K562 (cell line): ENCODE data around the gene OPRL1. TPM values are rescaled to one million over a fixed set of nuclear protein-coding genes. Genes with fewer than 3 reads are reported as not detected.

Experiments
- ATAC-seq: fragments of 200-7000 bp; cut with Tn5 transposase; 3 replicates; pipeline ENCODE4 v1.9.1; 2020; ENCODE audit warnings: moderate library complexity
- BruUV-seq: library from RNA; stranded (reverse); fragments of 400-500 nt; replicated peaks from 2 replicates; lab custom pipeline; 2021; lab: Mats Ljungman, UMichigan
- CTCF ChIA-PET: fragments of 300-600 bp; formaldehyde crosslinking; extraction: SDS; loops from one replicate; lab custom pipeline; 2021; ENCODE audit warnings: low intra/inter-chr PET ratio; lab: Yijun Ruan, JAX
- POLR2A ChIA-PET: fragments of 300-600, 350-650 bp; sonication (Branson Sonifier 250); formaldehyde crosslinking; extraction: SDS; loops from one replicate; lab custom pipeline; 2021; ENCODE audit warnings: antibody characterized with exemption, inconsistent platforms; lab: Yijun Ruan, JAX
- DNase-seq, 4 experiments: peaks; one replicate each; pipeline versions ENCODE4 v3.0.0 to v3.0.0-alpha.2; 2011 to 2018; ENCODE audit warnings: low spot score in 3 of 4, mixed read lengths in 3 of 4; ENCODE audit errors: extremely low read depth in 1 of 4
- FAIRE-seq: peaks from 2 replicates; lab custom pipeline; 2011; peaks lifted over from hg19 to GRCh38; lab: Jason Lieb, UNC
- H2AFZ ChIP-seq: 2 replicates; pipeline ENCODE4 v1.6.0; 2011; ENCODE audit warnings: low read depth, low read length, control low read depth, inconsistent platforms
- H3K27ac ChIP-seq: fragments of 200-600 bp; 3 replicates; pipeline ENCODE4 v1.8.0; 2011; ENCODE audit warnings: low read depth, mild to moderate bottlenecking, control low read depth, inconsistent platforms, low read length, moderate library complexity, mixed read lengths; ENCODE audit errors: extremely low read depth
- H3K27me3 ChIP-seq, 2 experiments: fragments of 300-600 bp in 1 of 2; 2 replicates in 1 of 2; 3 replicates in 1 of 2; pipeline versions ENCODE4 v1.6.0 to v1.8.0; 2011; ENCODE audit warnings: inconsistent platforms in 2 of 2, low read length in 2 of 2, mild to moderate bottlenecking in 1 of 2, mixed read lengths in 1 of 2, moderate library complexity in 1 of 2; ENCODE audit not compliant: control insufficient read depth in 2 of 2, insufficient read depth in 2 of 2
- H3K36me3 ChIP-seq: fragments of 300-600 bp; 3 replicates; pipeline ENCODE4 v1.8.0; 2011; ENCODE audit warnings: mild to moderate bottlenecking, low read length, inconsistent platforms; ENCODE audit not compliant: control insufficient read depth, insufficient read depth
- H3K4me1 ChIP-seq, 2 experiments: fragments of 200-600 bp in 1 of 2; replicated peaks in 1 of 2; 2 replicates in 1 of 2; 3 replicates in 1 of 2; pipeline versions ENCODE4 v1.5.1 to v1.8.0; 2011; ENCODE audit warnings: inconsistent platforms in 2 of 2, low read length in 2 of 2, mild to moderate bottlenecking in 1 of 2, mixed read lengths in 1 of 2, moderate library complexity in 1 of 2; ENCODE audit not compliant: control insufficient read depth in 2 of 2, insufficient read depth in 2 of 2
- H3K4me2 ChIP-seq: 2 replicates; pipeline ENCODE4 v1.6.1; 2011; ENCODE audit warnings: low read length, control low read depth, inconsistent platforms, mixed read lengths; ENCODE audit not compliant: insufficient read depth
- H3K4me3 ChIP-seq: fragments of 200-600 bp; sonication (generic), shearing (Covaris generic); 2 replicates; pipeline ENCODE4 v1.5.1; 2016; ENCODE audit warnings: control low read depth, inconsistent platforms
- H3K79me2 ChIP-seq: fragments of 200-600 bp; 3 replicates; pipeline ENCODE4 v1.8.0; 2011; ENCODE audit warnings: low read length, inconsistent platforms; ENCODE audit not compliant: control insufficient read depth, insufficient read depth
- H3K9ac ChIP-seq, 2 experiments: 2 replicates each; pipeline versions ENCODE4 v1.6.0 to v1.6.1; 2011; ENCODE audit warnings: low read depth in 2 of 2, low read length in 2 of 2, control low read depth in 1 of 2, inconsistent platforms in 1 of 2, mild to moderate bottlenecking in 1 of 2, mixed read lengths in 1 of 2; ENCODE audit not compliant: insufficient read depth in 1 of 2
- H3K9me1 ChIP-seq: one replicate; pipeline ENCODE4 v1.6.0; 2011; ENCODE audit warnings: inconsistent platforms, mild to moderate bottlenecking, low read length, moderate library complexity; ENCODE audit not compliant: control insufficient read depth, insufficient read depth
- H3K9me3 ChIP-seq: replicated peaks from 2 replicates; pipeline ENCODE4 v1.5.1; 2011; ENCODE audit warnings: low read depth, low read length, inconsistent platforms; ENCODE audit not compliant: control insufficient read depth, insufficient read depth
- H4K20me1 ChIP-seq: replicated peaks from 2 replicates; pipeline ENCODE4 v1.6.1; 2011; ENCODE audit warnings: low read length, inconsistent platforms, mixed read lengths; ENCODE audit not compliant: control insufficient read depth, insufficient read depth
- BRD4 ChIP-seq: fragments of 200-600 bp; sonication (generic); IDR thresholded peaks from 2 replicates; pipeline ENCODE4 v1.6.1; 2017; ENCODE audit warnings: inconsistent platforms
- HMGN3 ChIP-seq: IDR thresholded peaks from 2 replicates; pipeline ENCODE4 v1.6.1; 2011; ENCODE audit warnings: borderline replicate concordance, low read depth, mild to moderate bottlenecking, mixed read lengths, low read length; ENCODE audit not compliant: insufficient read length; ENCODE audit errors: extremely low read depth
- PCBP1 ChIP-seq: fragments of 200-400 bp; formaldehyde crosslinking; IDR thresholded peaks from 2 replicates; pipeline ENCODE4 v1.6.1; 2018; ENCODE audit warnings: mild to moderate bottlenecking, low read depth, low read length; ENCODE audit not compliant: poor library complexity, severe bottlenecking
- POLR2G ChIP-seq: fragments of 200-400 bp; formaldehyde crosslinking; IDR thresholded peaks from 2 replicates; pipeline ENCODE4 v1.6.1; 2017; ENCODE audit warnings: low read depth, mild to moderate bottlenecking, antibody characterized with exemption, low read length, moderate library complexity
- ZBTB7A ChIP-seq: IDR thresholded peaks from 2 replicates; pipeline ENCODE4 v1.6.1; 2011; ENCODE audit warnings: low read depth, mild to moderate bottlenecking, low read length, moderate library complexity, borderline replicate concordance; ENCODE audit not compliant: control insufficient read depth
- WGBS: fragments of 100-300 bp; shearing (Covaris generic); methylation state at CpG from one replicate; pipeline ENCODE4 v1.1.6; 2016; ENCODE audit warnings: low coverage, mixed read lengths; ENCODE audit not compliant: insufficient coverage; ENCODE audit errors: missing lambda C conversion rate; 5-methylcytosine and 5-hydroxymethylcytosine counted together
- in situ Hi-C: fragments of 300-500 bp; cut with MboI; formaldehyde crosslinking; loops from 4 replicates; pipeline ENCODE4 v1.15.0; 2018; ENCODE audit warnings: inconsistent platforms, mixed read lengths
- intact Hi-C: fragments of 100-400 bp; cut with micrococcal nuclease; formaldehyde crosslinking; loops from 2 replicates; pipeline ENCODE4 v1.14.2; 2022
- polyA plus RNA-seq, 8 experiments: library from polyadenylated mRNA; depleted of rRNA in 4 of 8; stranded (reverse) in 5 of 8; unstranded in 3 of 8; fragments of >200 nt; fragmentation: Nextera tagmentation in 2 of 8; fragmentation: Illumina TruSeq in 1 of 8; extraction: Ambion mirVana in 2 of 8; extraction: Trizol in 1 of 8; gene quantifications; 2 replicates each; pipeline versions ENCODE4 v1.2.1 to v1.2.3, GENCODE V29; 2011 to 2014; ENCODE audit warnings: inconsistent platforms in 1 of 8, missing spikeins in 1 of 8
- total RNA-seq, 7 experiments: library from RNA; depleted of rRNA in 6 of 7; stranded (reverse); fragments of >200 nt in 6 of 7; fragmentation: Illumina TruSeq in 2 of 7; extraction: Trizol in 2 of 7; gene quantifications; 2 replicates each; pipeline versions ENCODE4 v1.2.1 to v1.2.3, GENCODE V29; 2011 to 2021; ENCODE audit warnings: low replicate concordance in 1 of 7
- TF ChIP-seq, protein P1 (sequence below): fragments of 450-650 bp; formaldehyde crosslinking; IDR thresholded peaks from 2 replicates; pipeline ENCODE4 v1.4.0; 2020; ENCODE audit warnings: mild to moderate bottlenecking, moderate library complexity

The OPRL1 gene
- total and polyA plus RNA-seq, 9 of the 15 experiments (the other 6 are each of a cell fraction or from before 2014, with no cell fraction given): 0.06 to 0.33 (median 0.11) TPM; not detected in 2

DNA sequence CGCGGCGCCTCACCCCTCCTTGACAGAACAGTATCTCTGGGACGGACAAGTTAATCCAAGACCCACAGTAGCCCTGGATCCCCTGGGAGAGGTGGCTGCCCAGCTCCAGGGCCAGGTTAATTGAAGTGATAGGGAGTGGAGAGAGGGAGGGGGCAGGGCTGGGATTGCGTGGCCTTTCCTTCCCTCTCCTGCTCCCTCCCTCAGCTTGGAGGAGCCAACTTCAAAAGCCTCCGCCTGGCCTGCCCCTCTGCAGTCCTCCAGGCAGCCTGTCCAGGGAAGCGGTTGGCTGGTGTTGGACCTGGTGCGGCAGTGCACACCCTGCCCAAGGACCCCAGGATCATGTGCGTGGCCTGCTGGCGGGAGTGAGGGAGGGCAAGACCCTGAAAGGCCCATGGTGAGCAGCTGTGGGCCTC lies 43.9 kb upstream of the OPRL1 start, which contains the start of gene C20orf204:
TSS of gene C20orf204 (plus strand) at position 250 of the 413 bp plus-strand sequence. CDS start at position 392, 142 bp downstream.
- FAIRE-seq (peak; percentile 40), DNase-seq (peak in 2 of 4 experiments; percentile 60 to 67), ATAC-seq (no peak)
- H3K9ac ChIP-seq: peak within 1 kb of the TSS; percentile 14 to 87
- no peaks in the 10 kb centered on the region for H3K9me3 ChIP-seq
- 0 out of 2 replicates have a peak within 1 kb of the TSS, but pooled peaks have one; percentile 25 for H2AFZ ChIP-seq
- peaks cover 25 to 71% of the 10 kb centered on the region in 2 experiments for H3K4me1 ChIP-seq
- no peak within 1 kb of the TSS for H3K4me3 ChIP-seq
- H3K27ac ChIP-seq: peak within 1 kb of the TSS; percentile 64
- H3K9me1 ChIP-seq: peaks cover 3% of the 10 kb centered on the region
- no peak for TF ChIP-seq HMGN3
- peak; percentile 8; the same call in 1 of the 2 replicates for TF ChIP-seq ZBTB7A
- TF ChIP-seq BRD4: no peak
- peak; percentile 62 for TF ChIP-seq POLR2G
- TF ChIP-seq, protein P1, sequence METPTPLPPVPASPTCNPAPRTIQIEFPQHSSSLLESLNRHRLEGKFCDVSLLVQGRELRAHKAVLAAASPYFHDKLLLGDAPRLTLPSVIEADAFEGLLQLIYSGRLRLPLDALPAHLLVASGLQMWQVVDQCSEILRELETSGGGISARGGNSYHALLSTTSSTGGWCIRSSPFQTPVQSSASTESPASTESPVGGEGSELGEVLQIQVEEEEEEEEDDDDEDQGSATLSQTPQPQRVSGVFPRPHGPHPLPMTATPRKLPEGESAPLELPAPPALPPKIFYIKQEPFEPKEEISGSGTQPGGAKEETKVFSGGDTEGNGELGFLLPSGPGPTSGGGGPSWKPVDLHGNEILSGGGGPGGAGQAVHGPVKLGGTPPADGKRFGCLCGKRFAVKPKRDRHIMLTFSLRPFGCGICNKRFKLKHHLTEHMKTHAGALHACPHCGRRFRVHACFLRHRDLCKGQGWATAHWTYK: no peak
- TF ChIP-seq PCBP1: peak; percentile 40
- BruUV-seq: no TSS peak
- POLR2A ChIA-PET: interaction anchor here (0.7 kb wide), 1 partner anchor 11 kb away, joined by 3 read pairs; no protein-coding TSS in a partner anchor
- no peaks in the 10 kb centered on the region for H3K27me3 ChIP-seq
- H3K4me2 ChIP-seq: peak within 1 kb of the TSS; percentile 44; the same call in 1 of the 2 replicates
- in situ Hi-C loops (no loop called here), intact Hi-C loops (loop anchor here (5.0 kb wide), 2 partner anchors 86 to 499 kb away; partner anchors contain the start of gene PTK6)
- CTCF ChIA-PET: no interaction called here
- peaks cover 39% of the 10 kb centered on the region; the same call in 2 of the 3 replicates for H3K36me3 ChIP-seq
- no peaks in the 10 kb centered on the region for H3K79me2 ChIP-seq
- H4K20me1 ChIP-seq: no peaks in the 10 kb centered on the region
- WGBS: 81% methylated on average over 6 of the region's 10 CpGs
